Measurements from ENCODE around the gene DAPK2. TPM values are rescaled to one million over a fixed set of nuclear protein-coding genes. Genes with fewer than 3 reads are reported as not detected.

Gene DAPK2
- total RNA-seq, 2 donors from 2014 or later = 13.8 to 40.4 TPM

- intact Hi-C loops (cut with DNase I) = no loop called here
- H3K36me3 ChIP-seq = no peaks in the 10 kb centered on the region
- WGBS = 90% methylated on average over 7 of the region's 7 CpGs
- H3K4me3 ChIP-seq = no peak overlapping the region
- no peak for TF ChIP-seq POLR2A (IDR thresholded peaks at IDR 0.05)
- TF ChIP-seq CTCF (IDR thresholded peaks at IDR 0.05) = no peak
- no peak for TF ChIP-seq POLR2AphosphoS5 (IDR thresholded peaks at IDR 0.05)
- no peaks in the 10 kb centered on the region for H3K9me3 ChIP-seq
- no peak for DNase-seq (ENCODE audit: low spot score)
- H3K27me3 ChIP-seq (replicated peaks; ENCODE audit: insufficient read depth) = no peaks in the 10 kb centered on the region
- no peaks in the 10 kb centered on the region for H3K4me1 ChIP-seq (replicated peaks)
- no peak overlapping the region for H3K27ac ChIP-seq
Measured at GRCh38 chr15:63884953-63885352, 161.3 kb downstream of the DAPK2 start.

- H3K9me3 ChIP-seq = no peaks in the 10 kb centered on the region
- H3K27ac ChIP-seq = no peak overlapping the region
- TF ChIP-seq POLR2A (IDR thresholded peaks at IDR 0.05) (no peak), POLR2AphosphoS5 (IDR thresholded peaks at IDR 0.05) (no peak), CTCF (IDR thresholded peaks at IDR 0.05) (no peak)
- no peaks in the 10 kb centered on the region for H3K4me1 ChIP-seq (replicated peaks)
- no peaks in the 10 kb centered on the region for H3K27me3 ChIP-seq (replicated peaks; ENCODE audit: insufficient read depth)
- 81% methylated on average over 6 of the region's 6 CpGs for WGBS
- H3K4me3 ChIP-seq = no peak overlapping the region
- no peak for DNase-seq (ENCODE audit: low spot score)
- intact Hi-C loops (cut with DNase I) = no loop called here
- no peaks in the 10 kb centered on the region for H3K36me3 ChIP-seq
Measured at GRCh38 chr15:63881431-63881830, 164.9 kb downstream of the DAPK2 start.

DNA sequence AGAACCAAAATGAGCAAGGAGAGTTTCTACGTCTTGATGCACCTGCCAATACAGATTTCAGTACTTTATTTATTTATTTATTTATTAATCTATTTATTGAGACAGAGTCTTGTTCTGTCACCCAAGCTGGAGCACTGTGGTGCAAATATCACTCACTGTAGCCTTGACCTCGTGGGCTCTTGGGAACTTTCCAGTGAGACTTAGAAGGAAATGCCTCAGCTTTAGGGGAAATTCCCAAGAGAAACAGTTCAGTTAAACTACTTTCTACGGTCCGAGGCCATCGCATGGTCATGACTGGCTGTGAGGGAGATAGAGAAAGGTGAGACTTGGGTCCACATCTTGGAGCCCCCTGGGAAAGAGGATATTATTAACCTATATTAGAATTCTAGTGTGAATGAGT, 165.5 kb downstream of the DAPK2 start:
- DNase-seq (ENCODE audit: low spot score) = no peak
- Histone ChIP-seq H3K9me3 (no peaks in the 10 kb centered on the region), H3K27me3 (replicated peaks; ENCODE audit: insufficient read depth) (no peaks in the 10 kb centered on the region), H3K4me1 (replicated peaks) (no peaks in the 10 kb centered on the region), H3K27ac (no peak overlapping the region), H3K4me3 (no peak overlapping the region), H3K36me3 (no peaks in the 10 kb centered on the region)
- TF ChIP-seq CTCF (IDR thresholded peaks at IDR 0.05) = no peak
- no peak for TF ChIP-seq POLR2AphosphoS5 (IDR thresholded peaks at IDR 0.05)
- no peak for TF ChIP-seq POLR2A (IDR thresholded peaks at IDR 0.05)
- 70% methylated on average over 5 of the region's 5 CpGs for WGBS
- intact Hi-C loops (cut with DNase I) = no loop called here

DNA sequence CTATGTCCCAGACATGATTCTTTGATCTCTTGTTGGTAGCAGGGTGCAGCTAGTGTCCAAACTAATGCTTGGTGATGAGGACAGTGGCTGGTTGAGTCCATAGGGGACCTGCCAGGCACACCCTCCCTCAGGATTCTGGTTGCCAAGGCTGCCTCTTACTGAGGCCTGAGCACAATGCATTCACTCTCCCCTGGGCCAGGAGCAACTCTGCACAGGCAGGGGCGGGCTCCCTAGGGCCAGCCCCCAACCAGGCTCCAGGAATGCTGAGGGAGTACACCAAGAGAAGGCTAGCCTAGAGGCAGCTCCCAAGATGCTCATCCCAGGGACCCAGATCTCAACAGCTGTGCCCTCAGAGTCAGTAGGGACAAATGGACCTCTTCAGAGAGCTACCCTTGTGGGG, 166.3 kb downstream of the DAPK2 start:
- no peak for TF ChIP-seq CTCF (IDR thresholded peaks at IDR 0.05)
- no peak for TF ChIP-seq POLR2AphosphoS5 (IDR thresholded peaks at IDR 0.05)
- TF ChIP-seq POLR2A (IDR thresholded peaks at IDR 0.05) = no peak
- Histone ChIP-seq H3K27ac (no peak overlapping the region), H3K4me3 (no peak overlapping the region), H3K4me1 (replicated peaks) (no peaks in the 10 kb centered on the region), H3K9me3 (no peaks in the 10 kb centered on the region), H3K36me3 (no peaks in the 10 kb centered on the region), H3K27me3 (replicated peaks; ENCODE audit: insufficient read depth) (no peaks in the 10 kb centered on the region)
- DNase-seq (ENCODE audit: low spot score) = no peak
- 50% methylated on average over 1 of the region's 1 CpG for WGBS
- intact Hi-C loops (cut with DNase I) = no loop called here

- no peak for DNase-seq (ENCODE audit: low spot score)
- no peaks in the 10 kb centered on the region for H3K4me1 ChIP-seq (replicated peaks)
- H3K4me3 ChIP-seq = no peak overlapping the region
- intact Hi-C loops (cut with DNase I) = no loop called here
- H3K27me3 ChIP-seq (replicated peaks; ENCODE audit: insufficient read depth) = no peaks in the 10 kb centered on the region
- no peaks in the 10 kb centered on the region for H3K36me3 ChIP-seq
- WGBS = 31% methylated on average over 3 of the region's 3 CpGs
- H3K9me3 ChIP-seq = no peaks in the 10 kb centered on the region
- no peak overlapping the region for H3K27ac ChIP-seq
- TF ChIP-seq POLR2AphosphoS5 (IDR thresholded peaks at IDR 0.05) = no peak
- TF ChIP-seq POLR2A (IDR thresholded peaks at IDR 0.05) = no peak
- no peak for TF ChIP-seq CTCF (IDR thresholded peaks at IDR 0.05)
Measured at GRCh38 chr15:63879211-63879610, 167.1 kb downstream of the DAPK2 start.
